GM12878 (cell line): ENCODE data around the gene JOSD2. TPM values are rescaled to one million over a fixed set of nuclear protein-coding genes. Genes with fewer than 3 reads are reported as not detected.

Experiments used
- ASH2L ChIP-seq: fragments of 300-600, 200-600 bp; sonication (generic); IDR thresholded peaks from 2 replicates; pipeline ENCODE4 v1.6.1; 2017; ENCODE audit warnings: low read depth, mild to moderate bottlenecking, borderline replicate concordance
- GABPA ChIP-seq: IDR thresholded peaks from 2 replicates; pipeline ENCODE4 v1.6.1; 2014; ENCODE audit warnings: antibody characterized with exemption, low read depth, mild to moderate bottlenecking, inconsistent platforms
- IKZF1 ChIP-seq: fragments of 450-650 bp; conservative IDR thresholded peaks from 2 replicates; pipeline ENCODE4 v1.6.1; 2017; ENCODE audit warnings: antibody characterized with exemption, mild to moderate bottlenecking
- IKZF2 ChIP-seq, 2 experiments: fragments of 450-650 bp; IDR thresholded peaks; 2 replicates each; pipeline ENCODE4 v1.6.1; 2017; ENCODE audit warnings: mild to moderate bottlenecking in 2 of 2, moderate library complexity in 2 of 2
- KAT2A ChIP-seq: conservative IDR thresholded peaks from 2 replicates; pipeline ENCODE4 v1.6.1; 2011; ENCODE audit warnings: low read depth, low read length; ENCODE audit not compliant: control insufficient read depth
- LARP7 ChIP-seq: fragments of 450-650 bp; IDR thresholded peaks from 2 replicates; pipeline ENCODE4 v1.6.1; 2017; ENCODE audit warnings: mild to moderate bottlenecking
- NFIC ChIP-seq: IDR thresholded peaks from 2 replicates; pipeline ENCODE4 v1.6.1; 2012; ENCODE audit warnings: low read depth, mild to moderate bottlenecking, inconsistent platforms, low read length, moderate library complexity
- PML ChIP-seq: IDR thresholded peaks from 2 replicates; pipeline ENCODE4 v1.6.1; 2012; ENCODE audit warnings: low read length, inconsistent platforms
- POU2F2 ChIP-seq: IDR thresholded peaks from 3 replicates; pipeline ENCODE4 v1.6.1; 2011; ENCODE audit warnings: low read depth, mild to moderate bottlenecking, low read length, borderline replicate concordance
- RELB ChIP-seq: fragments of 450-650 bp; IDR thresholded peaks from 2 replicates; pipeline ENCODE4 v1.6.1; 2017; ENCODE audit warnings: low read depth, mild to moderate bottlenecking, moderate library complexity
- REST ChIP-seq: IDR thresholded peaks from 2 replicates; pipeline ENCODE4 v1.6.1; 2012; ENCODE audit warnings: mild to moderate bottlenecking, low read depth, low read length
- SMAD5 ChIP-seq: IDR thresholded peaks from 2 replicates; pipeline ENCODE4 v1.6.1; 2016; ENCODE audit warnings: antibody characterized with exemption, low read depth
- TAF1 ChIP-seq: IDR thresholded peaks from 2 replicates; pipeline ENCODE4 v1.6.1; 2011; ENCODE audit warnings: mild to moderate bottlenecking, low read depth, low read length, borderline replicate concordance
- ZNF384 ChIP-seq: IDR thresholded peaks from 2 replicates; pipeline ENCODE4 v1.6.1; 2012; ENCODE audit warnings: low read depth, mild to moderate bottlenecking, low read length, improper control_type of control experiment, borderline replicate concordance
- polyA plus RNA-seq, 11 experiments: library from polyadenylated mRNA; depleted of rRNA in 4 of 11; unstranded in 6 of 11; stranded (reverse) in 5 of 11; fragments of >200 nt; fragmentation: Nextera tagmentation in 4 of 11; fragmentation: Illumina TruSeq in 1 of 11; extraction: Ambion mirVana in 4 of 11; extraction: Trizol in 1 of 11; gene quantifications; 1 replicate in 1 of 11; 2 replicates in 10 of 11; pipeline versions ENCODE4 v1.2.1 to v1.2.3, GENCODE V29; 2011 to 2016; ENCODE audit warnings: inconsistent platforms in 2 of 11, missing spikeins in 2 of 11, low read depth in 1 of 11
- total RNA-seq, 4 experiments: library from RNA; depleted of rRNA in 3 of 4; stranded (reverse); fragments of >200 nt in 3 of 4; fragmentation: Illumina TruSeq in 1 of 4; extraction: Trizol in 1 of 4; gene quantifications; 2 replicates each; pipeline versions ENCODE4 v1.2.1 to v1.2.3, GENCODE V29; 2013 to 2021
- TF ChIP-seq, protein P1 (sequence below): IDR thresholded peaks from 2 replicates; pipeline ENCODE4 v1.6.1; 2011; ENCODE audit warnings: borderline replicate concordance, low read depth, mild to moderate bottlenecking, moderate library complexity, low read length; ENCODE audit not compliant: insufficient read depth, poor library complexity, severe bottlenecking
- TF ChIP-seq, protein P2 (sequence below): IDR thresholded peaks from 2 replicates; pipeline ENCODE4 v1.6.1; 2011; ENCODE audit warnings: borderline replicate concordance, low read depth, mild to moderate bottlenecking, moderate library complexity, mixed read lengths, low read length; ENCODE audit not compliant: insufficient read depth; ENCODE audit errors: extremely low read length
- TF ChIP-seq, protein P3 (sequence below): fragments of 450-650 bp; IDR thresholded peaks from 2 replicates; pipeline ENCODE4 v1.6.1; 2017; ENCODE audit warnings: mild to moderate bottlenecking

The JOSD2 gene
- total and polyA plus RNA-seq, 10 of the 15 experiments (the other 5 are each of a cell fraction or from before 2014, with no cell fraction given), result 0.91 to 26.7 (median 13.0) TPM

- TF ChIP-seq REST, result no peak
- no peak for TF ChIP-seq GABPA
- no peak; the same call in 1 of the 2 replicates for TF ChIP-seq RELB
- TF ChIP-seq IKZF1, result peak; percentile 60
- no peak for TF ChIP-seq NFIC
- no peak for TF ChIP-seq KAT2A
- TF ChIP-seq ZNF384, result no peak
- TF ChIP-seq LARP7, result no peak
- TF ChIP-seq, protein P1, sequence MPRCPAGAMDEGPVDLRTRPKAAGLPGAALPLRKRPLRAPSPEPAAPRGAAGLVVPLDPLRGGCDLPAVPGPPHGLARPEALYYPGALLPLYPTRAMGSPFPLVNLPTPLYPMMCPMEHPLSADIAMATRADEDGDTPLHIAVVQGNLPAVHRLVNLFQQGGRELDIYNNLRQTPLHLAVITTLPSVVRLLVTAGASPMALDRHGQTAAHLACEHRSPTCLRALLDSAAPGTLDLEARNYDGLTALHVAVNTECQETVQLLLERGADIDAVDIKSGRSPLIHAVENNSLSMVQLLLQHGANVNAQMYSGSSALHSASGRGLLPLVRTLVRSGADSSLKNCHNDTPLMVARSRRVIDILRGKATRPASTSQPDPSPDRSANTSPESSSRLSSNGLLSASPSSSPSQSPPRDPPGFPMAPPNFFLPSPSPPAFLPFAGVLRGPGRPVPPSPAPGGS, result no peak
- TF ChIP-seq SMAD5, result no peak
- peak in 1 of 2 experiments; percentile 18; a peak in 1 of 4 replicates for TF ChIP-seq IKZF2 (IDR thresholded peaks at IDR 0.05)
- TF ChIP-seq PML, result no peak
- TF ChIP-seq, protein P2, sequence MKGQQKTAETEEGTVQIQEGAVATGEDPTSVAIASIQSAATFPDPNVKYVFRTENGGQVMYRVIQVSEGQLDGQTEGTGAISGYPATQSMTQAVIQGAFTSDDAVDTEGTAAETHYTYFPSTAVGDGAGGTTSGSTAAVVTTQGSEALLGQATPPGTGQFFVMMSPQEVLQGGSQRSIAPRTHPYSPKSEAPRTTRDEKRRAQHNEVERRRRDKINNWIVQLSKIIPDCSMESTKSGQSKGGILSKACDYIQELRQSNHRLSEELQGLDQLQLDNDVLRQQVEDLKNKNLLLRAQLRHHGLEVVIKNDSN, result peak; percentile 71
- TF ChIP-seq TAF1, result 0 out of 2 replicates have a peak, but pooled peaks have one; percentile 25
- peak; percentile 23; the same call in 1 of the 2 replicates for TF ChIP-seq ASH2L
- TF ChIP-seq, protein P3, sequence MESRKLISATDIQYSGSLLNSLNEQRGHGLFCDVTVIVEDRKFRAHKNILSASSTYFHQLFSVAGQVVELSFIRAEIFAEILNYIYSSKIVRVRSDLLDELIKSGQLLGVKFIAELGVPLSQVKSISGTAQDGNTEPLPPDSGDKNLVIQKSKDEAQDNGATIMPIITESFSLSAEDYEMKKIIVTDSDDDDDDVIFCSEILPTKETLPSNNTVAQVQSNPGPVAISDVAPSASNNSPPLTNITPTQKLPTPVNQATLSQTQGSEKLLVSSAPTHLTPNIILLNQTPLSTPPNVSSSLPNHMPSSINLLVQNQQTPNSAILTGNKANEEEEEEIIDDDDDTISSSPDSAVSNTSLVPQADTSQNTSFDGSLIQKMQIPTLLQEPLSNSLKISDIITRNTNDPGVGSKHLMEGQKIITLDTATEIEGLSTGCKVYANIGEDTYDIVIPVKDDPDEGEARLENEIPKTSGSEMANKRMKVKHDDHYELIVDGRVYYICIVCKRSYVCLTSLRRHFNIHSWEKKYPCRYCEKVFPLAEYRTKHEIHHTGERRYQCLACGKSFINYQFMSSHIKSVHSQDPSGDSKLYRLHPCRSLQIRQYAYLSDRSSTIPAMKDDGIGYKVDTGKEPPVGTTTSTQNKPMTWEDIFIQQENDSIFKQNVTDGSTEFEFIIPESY, result no peak
- 0 out of 3 replicates have a peak, but pooled peaks have one; percentile 37 for TF ChIP-seq POU2F2
Measured at GRCh38 chr19:50460161-50460765, 50.7 kb downstream of the JOSD2 start (continued).
